Prostate gland (tissue), 2 donors: ENCODE results near the gene TRPM3.

Experiments used
- POLR2A ChIP-seq: fragments of 450-650 bp; IDR thresholded peaks from one replicate; pipeline ENCODE4 v1.6.1; 2016; ENCODE audit warnings: antibody characterized with exemption, mild to moderate bottlenecking
- TF ChIP-seq, protein P1 (sequence below), 4 experiments: fragments of 200-600 bp in 2 of 4; fragments of 450-650 bp in 2 of 4; sonication (generic) in 2 of 4; IDR thresholded peaks; 1 replicate in 3 of 4; 2 replicates in 1 of 4; pipeline ENCODE4 v1.5.1; 2016 to 2019; ENCODE audit warnings: antibody characterized with exemption in 4 of 4, mild to moderate bottlenecking in 2 of 4, moderate library complexity in 2 of 4

DNA sequence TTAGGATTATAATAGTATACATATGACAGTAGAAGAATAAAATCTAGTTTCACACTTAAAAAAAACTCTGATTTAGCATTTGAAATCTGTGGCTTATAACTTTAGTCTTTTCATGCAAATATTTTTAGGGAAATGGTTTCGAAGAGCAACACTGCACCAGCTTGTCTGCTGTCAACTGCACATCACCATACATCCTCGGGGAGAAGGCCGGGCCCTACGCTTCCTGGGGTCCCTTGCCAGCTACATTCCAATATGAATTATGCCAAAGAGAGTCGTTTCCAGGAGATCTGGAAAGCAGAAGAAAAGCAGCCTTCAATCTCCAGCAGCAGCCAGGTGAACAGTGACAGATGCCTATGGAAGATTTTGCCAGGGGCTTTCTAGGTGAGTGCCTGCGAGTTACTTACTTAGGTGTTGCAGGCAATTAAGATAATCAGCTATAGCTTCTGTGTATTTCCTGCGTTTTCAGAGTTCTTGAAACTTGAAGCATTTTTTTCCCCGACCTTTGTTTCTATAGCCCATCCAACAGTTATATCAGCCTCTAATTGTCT lies 166.8 kb downstream of the TRPM3 start:
- no peak for TF ChIP-seq POLR2A
- TF ChIP-seq, protein P1, sequence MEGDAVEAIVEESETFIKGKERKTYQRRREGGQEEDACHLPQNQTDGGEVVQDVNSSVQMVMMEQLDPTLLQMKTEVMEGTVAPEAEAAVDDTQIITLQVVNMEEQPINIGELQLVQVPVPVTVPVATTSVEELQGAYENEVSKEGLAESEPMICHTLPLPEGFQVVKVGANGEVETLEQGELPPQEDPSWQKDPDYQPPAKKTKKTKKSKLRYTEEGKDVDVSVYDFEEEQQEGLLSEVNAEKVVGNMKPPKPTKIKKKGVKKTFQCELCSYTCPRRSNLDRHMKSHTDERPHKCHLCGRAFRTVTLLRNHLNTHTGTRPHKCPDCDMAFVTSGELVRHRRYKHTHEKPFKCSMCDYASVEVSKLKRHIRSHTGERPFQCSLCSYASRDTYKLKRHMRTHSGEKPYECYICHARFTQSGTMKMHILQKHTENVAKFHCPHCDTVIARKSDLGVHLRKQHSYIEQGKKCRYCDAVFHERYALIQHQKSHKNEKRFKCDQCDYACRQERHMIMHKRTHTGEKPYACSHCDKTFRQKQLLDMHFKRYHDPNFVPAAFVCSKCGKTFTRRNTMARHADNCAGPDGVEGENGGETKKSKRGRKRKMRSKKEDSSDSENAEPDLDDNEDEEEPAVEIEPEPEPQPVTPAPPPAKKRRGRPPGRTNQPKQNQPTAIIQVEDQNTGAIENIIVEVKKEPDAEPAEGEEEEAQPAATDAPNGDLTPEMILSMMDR (IDR thresholded peaks at IDR 0.05), result no peak
